SK-N-SH treated with all-trans-retinoic acid at 6 μM for 48 hours (cell line): ENCODE measurements around the gene MINDY4.

Experiments used
- ATAC-seq: fragments of 200-7000 bp; cut with Tn5 transposase; 3 replicates; pipeline ENCODE4 v1.9.1; 2020; ENCODE audit warnings: mild to moderate bottlenecking, moderate library complexity
- ARNTL ChIP-seq: fragments of 450-650 bp; formaldehyde crosslinking; IDR thresholded peaks from 2 replicates; pipeline ENCODE4 v1.5.0; 2020; ENCODE audit warnings: low read depth, mild to moderate bottlenecking, moderate library complexity, borderline replicate concordance
- CSDC2 ChIP-seq: fragments of 250-450 bp; sonication (Bioruptor Pico); IDR thresholded peaks from 2 replicates; pipeline ENCODE4 v1.5.0; 2020; ENCODE audit warnings: mild to moderate bottlenecking, moderate library complexity
- CSRNP3 ChIP-seq: fragments of 250-450 bp; sonication (Bioruptor Pico); IDR thresholded peaks from 2 replicates; pipeline ENCODE4 v1.5.1; 2021; ENCODE audit warnings: mild to moderate bottlenecking, moderate library complexity
- ESRRG ChIP-seq: fragments of 250-450 bp; sonication (Bioruptor Pico); IDR thresholded peaks from 2 replicates; pipeline ENCODE4 v1.6.1; 2021; ENCODE audit warnings: mild to moderate bottlenecking
- OSR1 ChIP-seq: fragments of 250-450 bp; sonication (Bioruptor Pico); IDR thresholded peaks from 2 replicates; pipeline ENCODE4 v1.8.0; 2022; ENCODE audit warnings: moderate library complexity, mild to moderate bottlenecking, inconsistent platforms
- PATZ1 ChIP-seq: fragments of 250-450 bp; sonication (Bioruptor Pico); IDR thresholded peaks from 2 replicates; pipeline ENCODE4 v1.8.0; 2020; ENCODE audit warnings: mild to moderate bottlenecking, moderate library complexity, borderline replicate concordance
- POU6F1 ChIP-seq: fragments of 250-450 bp; sonication (Bioruptor Pico); IDR thresholded peaks from 2 replicates; pipeline ENCODE4 v1.8.0; 2021; ENCODE audit warnings: low read depth, mild to moderate bottlenecking, moderate library complexity, borderline replicate concordance
- PPARA ChIP-seq: fragments of 250-450 bp; sonication (Bioruptor Pico); IDR thresholded peaks from 2 replicates; pipeline ENCODE4 v1.5.0; 2020; ENCODE audit warnings: mild to moderate bottlenecking, borderline replicate concordance
- RARB ChIP-seq: fragments of 250-450 bp; sonication (Bioruptor Pico); IDR thresholded peaks from 2 replicates; pipeline ENCODE4 v1.8.0; 2021; ENCODE audit warnings: mild to moderate bottlenecking, moderate library complexity
- SNAI2 ChIP-seq: fragments of 250-450 bp; sonication (Bioruptor Pico); IDR thresholded peaks from 2 replicates; pipeline ENCODE4 v1.5.0; 2020; ENCODE audit warnings: mild to moderate bottlenecking, moderate library complexity
- TCF4 ChIP-seq: fragments of 250-450 bp; sonication (Bioruptor Pico); IDR thresholded peaks from 2 replicates; pipeline ENCODE4 v1.8.0; 2021; ENCODE audit warnings: mild to moderate bottlenecking, moderate library complexity, borderline replicate concordance
- TOX ChIP-seq: fragments of 250-450 bp; sonication (Bioruptor Pico); IDR thresholded peaks from 2 replicates; pipeline ENCODE4 v1.8.0; 2021; ENCODE audit warnings: mild to moderate bottlenecking, moderate library complexity, borderline replicate concordance
- TSHZ2 ChIP-seq: fragments of 250-450 bp; sonication (Bioruptor Pico); IDR thresholded peaks from 2 replicates; pipeline ENCODE4 v1.5.0; 2020; ENCODE audit warnings: mild to moderate bottlenecking, moderate library complexity
- ZC3H10 ChIP-seq: fragments of 250-450 bp; sonication (Bioruptor Pico); IDR thresholded peaks from 2 replicates; pipeline ENCODE4 v1.5.1; 2021; ENCODE audit warnings: mild to moderate bottlenecking, moderate library complexity
- ZFP3 ChIP-seq: fragments of 250-450 bp; sonication (Bioruptor Pico); IDR thresholded peaks from 2 replicates; pipeline ENCODE4 v1.5.0; 2020; ENCODE audit warnings: mild to moderate bottlenecking, moderate library complexity
- ZFP30 ChIP-seq: fragments of 450-650 bp; formaldehyde crosslinking; IDR thresholded peaks from 2 replicates; pipeline ENCODE4 v1.5.0; 2022; ENCODE audit warnings: mild to moderate bottlenecking, moderate library complexity
- ZNF565 ChIP-seq: fragments of 450-650 bp; formaldehyde crosslinking; conservative IDR thresholded peaks from 2 replicates; pipeline ENCODE4 v1.5.0; 2020; ENCODE audit warnings: low read depth, mild to moderate bottlenecking, moderate library complexity
- ZNF70 ChIP-seq: fragments of 450-650 bp; formaldehyde crosslinking; IDR thresholded peaks from 2 replicates; pipeline ENCODE4 v1.5.0; 2020; ENCODE audit warnings: mild to moderate bottlenecking, moderate library complexity
- ZNF8 ChIP-seq: fragments of 450-650 bp; formaldehyde crosslinking; IDR thresholded peaks from 2 replicates; pipeline ENCODE4 v1.5.0; 2020; ENCODE audit warnings: mild to moderate bottlenecking, moderate library complexity

The MINDY4 gene

GRCh38 chr7:30930621-30931020 is 159.4 kb downstream of the MINDY4 start (continued):
- no peak; the same call in 1 of the 2 replicates for TF ChIP-seq CSRNP3

- ATAC-seq, result peak; percentile 33; the same call in 2 of the 3 replicates
- no peak for TF ChIP-seq OSR1 (CRISPR knock-in tag)
- no peak for TF ChIP-seq RARB (CRISPR knock-in tag)
- TF ChIP-seq ZNF565, result no peak
- no peak for TF ChIP-seq ARNTL
- no peak for TF ChIP-seq CSRNP3
- no peak for TF ChIP-seq CSDC2 (CRISPR knock-in tag)
- no peak for TF ChIP-seq ZNF70 (CRISPR knock-in tag)
- no peak for TF ChIP-seq ESRRG (CRISPR knock-in tag)
- no peak for TF ChIP-seq SNAI2 (CRISPR knock-in tag)
- no peak for TF ChIP-seq ZFP3 (CRISPR knock-in tag)
- TF ChIP-seq TCF4 (CRISPR knock-in tag), result no peak
- TF ChIP-seq, all 23 proteins: peak for 0
Observed at GRCh38 chr7:30931161-30931928, 160.1 kb downstream of the MINDY4 start.

GRCh38 chr7:30931929-30932540 is 160.8 kb downstream of the MINDY4 start:
- no peak for TF ChIP-seq ZFP30
- TF ChIP-seq ZNF8 (CRISPR knock-in tag), result no peak
- no peak for TF ChIP-seq POU6F1 (CRISPR knock-in tag)
- no peak for ATAC-seq

- TF ChIP-seq TCF4 (CRISPR knock-in tag) (no peak), POU6F1 (CRISPR knock-in tag) (no peak), TOX (CRISPR knock-in tag) (no peak), TSHZ2 (no peak), ESRRG (CRISPR knock-in tag) (no peak), ZNF8 (CRISPR knock-in tag) (no peak), ZFP30 (no peak), ZNF70 (CRISPR knock-in tag) (no peak), PATZ1 (CRISPR knock-in tag) (no peak), CSRNP3 (no peak), CSDC2 (CRISPR knock-in tag) (no peak), PPARA (CRISPR knock-in tag) (no peak), ZFP3 (CRISPR knock-in tag) (no peak), SNAI2 (CRISPR knock-in tag) (no peak), ARNTL (no peak), RARB (CRISPR knock-in tag) (no peak), OSR1 (CRISPR knock-in tag) (no peak), ZC3H10 (CRISPR knock-in tag) (no peak), ZNF565 (no peak)
- ATAC-seq, result no peak
Observed at GRCh38 chr7:30932562-30932961, 161.3 kb downstream of the MINDY4 start.
